Measurements from ENCODE around the gene SUCO. TPM values are rescaled to one million over a fixed set of nuclear protein-coding genes. Genes with fewer than 3 reads are reported as not detected.

The SUCO gene
- polyA plus RNA-seq, 1 donor (not counting 4 experiments of a cell fraction or from before 2014, with no cell fraction given): 13.8 TPM

DNA sequence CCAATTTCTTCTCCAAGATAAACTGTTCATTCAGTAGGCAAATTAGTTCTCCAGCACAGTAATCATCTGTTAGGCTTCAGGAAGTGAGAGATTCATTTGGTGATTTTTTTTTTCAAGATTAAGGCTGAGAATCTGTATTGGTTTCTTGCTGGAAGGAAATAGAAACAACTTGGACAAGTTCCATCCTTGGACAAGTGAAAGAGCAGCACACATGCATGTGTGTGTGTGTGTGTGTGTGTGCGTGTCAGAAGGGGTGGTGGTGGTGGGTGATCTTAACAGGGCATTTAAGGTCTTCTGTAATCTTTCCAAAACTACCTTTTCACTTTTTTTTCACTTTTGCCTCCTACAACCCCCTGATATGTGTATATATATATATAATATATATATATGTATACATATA, 15.9 kb upstream of the SUCO start:
- Histone ChIP-seq H3K9me1 (ENCODE audit: control insufficient read depth, extremely low read depth, insufficient read depth, low read length) (no peaks in the 10 kb centered on the region), H3K4me2 (ENCODE audit: control insufficient read depth, extremely low read depth, insufficient read depth, low read depth, low read length) (no peak overlapping the region), H3K27me3 (ENCODE audit: control insufficient read depth, extremely low read depth, insufficient read depth, low read length) (no peaks in the 10 kb centered on the region), H3K4me3 (ENCODE audit: control insufficient read depth in 2 of 3, extremely low read depth in 1 of 3, insufficient read depth in 2 of 3, low read depth in 1 of 3, low read length in 3 of 3) (no peak overlapping the region), H3K4me1 (ENCODE audit: control insufficient read depth, extremely low read depth, insufficient read depth, low read length) (peaks cover 11% of the 10 kb centered on the region), H3K79me2 (ENCODE audit: control insufficient read depth, insufficient read depth, low read length) (no peaks in the 10 kb centered on the region), H4K20me1 (ENCODE audit: control insufficient read depth, extremely low read depth, insufficient read depth, low read length) (no peaks in the 10 kb centered on the region), H3K27ac (ENCODE audit: control insufficient read depth, insufficient read depth, low read length) (no peak overlapping the region), H3K9ac (ENCODE audit: control insufficient read depth, extremely low read depth, insufficient read depth, low read length) (no peak overlapping the region), H2AFZ (ENCODE audit: control insufficient read depth, low read length) (no peak overlapping the region), H3K9me3 (ENCODE audit: control insufficient read depth, low read depth, low read length) (no peaks in the 10 kb centered on the region), H3K36me3 (ENCODE audit: control insufficient read depth in 2 of 2, extremely low read depth in 1 of 2, insufficient read depth in 2 of 2, low read length in 2 of 2) (no peaks in the 10 kb centered on the region)
- no peak for FAIRE-seq
- dilution Hi-C loops (cut with MboI; ENCODE audit: extremely low pct_ligation_motif_present, low sequenced_read_pairs): no loop called here
- DNase-seq (ENCODE audit: low read depth, low spot score): no peak
- TF ChIP-seq, protein P1, sequence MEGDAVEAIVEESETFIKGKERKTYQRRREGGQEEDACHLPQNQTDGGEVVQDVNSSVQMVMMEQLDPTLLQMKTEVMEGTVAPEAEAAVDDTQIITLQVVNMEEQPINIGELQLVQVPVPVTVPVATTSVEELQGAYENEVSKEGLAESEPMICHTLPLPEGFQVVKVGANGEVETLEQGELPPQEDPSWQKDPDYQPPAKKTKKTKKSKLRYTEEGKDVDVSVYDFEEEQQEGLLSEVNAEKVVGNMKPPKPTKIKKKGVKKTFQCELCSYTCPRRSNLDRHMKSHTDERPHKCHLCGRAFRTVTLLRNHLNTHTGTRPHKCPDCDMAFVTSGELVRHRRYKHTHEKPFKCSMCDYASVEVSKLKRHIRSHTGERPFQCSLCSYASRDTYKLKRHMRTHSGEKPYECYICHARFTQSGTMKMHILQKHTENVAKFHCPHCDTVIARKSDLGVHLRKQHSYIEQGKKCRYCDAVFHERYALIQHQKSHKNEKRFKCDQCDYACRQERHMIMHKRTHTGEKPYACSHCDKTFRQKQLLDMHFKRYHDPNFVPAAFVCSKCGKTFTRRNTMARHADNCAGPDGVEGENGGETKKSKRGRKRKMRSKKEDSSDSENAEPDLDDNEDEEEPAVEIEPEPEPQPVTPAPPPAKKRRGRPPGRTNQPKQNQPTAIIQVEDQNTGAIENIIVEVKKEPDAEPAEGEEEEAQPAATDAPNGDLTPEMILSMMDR (optimal IDR thresholded peaks at IDR 0.05 in 1 of 3, IDR thresholded peaks at IDR 0.05 in 1 of 3, conservative IDR thresholded peaks at IDR 0.05 in 1 of 3; ENCODE audit: extremely low read depth in 1 of 3, insufficient read depth in 2 of 3, low read length in 3 of 3): no peak
- no peak for TF ChIP-seq EZH2 (IDR thresholded peaks at IDR 0.05; ENCODE audit: low read length)

- Histone ChIP-seq H3K4me1 (ENCODE audit: control insufficient read depth, extremely low read depth, insufficient read depth, low read length) (peaks cover 11% of the 10 kb centered on the region), H4K20me1 (ENCODE audit: control insufficient read depth, extremely low read depth, insufficient read depth, low read length) (no peaks in the 10 kb centered on the region), H3K9me3 (ENCODE audit: control insufficient read depth, low read depth, low read length) (no peaks in the 10 kb centered on the region), H3K27me3 (ENCODE audit: control insufficient read depth, extremely low read depth, insufficient read depth, low read length) (no peaks in the 10 kb centered on the region), H2AFZ (ENCODE audit: control insufficient read depth, low read length) (no peak overlapping the region), H3K79me2 (ENCODE audit: control insufficient read depth, insufficient read depth, low read length) (no peaks in the 10 kb centered on the region), H3K4me3 (ENCODE audit: control insufficient read depth in 2 of 3, extremely low read depth in 1 of 3, insufficient read depth in 2 of 3, low read depth in 1 of 3, low read length in 3 of 3) (no peak overlapping the region), H3K4me2 (ENCODE audit: control insufficient read depth, extremely low read depth, insufficient read depth, low read depth, low read length) (no peak overlapping the region), H3K27ac (ENCODE audit: control insufficient read depth, insufficient read depth, low read length) (no peak overlapping the region), H3K9ac (ENCODE audit: control insufficient read depth, extremely low read depth, insufficient read depth, low read length) (no peak overlapping the region), H3K36me3 (ENCODE audit: control insufficient read depth in 2 of 2, extremely low read depth in 1 of 2, insufficient read depth in 2 of 2, low read length in 2 of 2) (no peaks in the 10 kb centered on the region), H3K9me1 (ENCODE audit: control insufficient read depth, extremely low read depth, insufficient read depth, low read length) (no peaks in the 10 kb centered on the region)
- FAIRE-seq (no peak), DNase-seq (ENCODE audit: low read depth, low spot score) (no peak)
- dilution Hi-C loops (cut with MboI; ENCODE audit: extremely low pct_ligation_motif_present, low sequenced_read_pairs): no loop called here
- TF ChIP-seq EZH2 (IDR thresholded peaks at IDR 0.05; ENCODE audit: low read length): no peak
- TF ChIP-seq, protein P1 (optimal IDR thresholded peaks at IDR 0.05 in 1 of 3, IDR thresholded peaks at IDR 0.05 in 1 of 3, conservative IDR thresholded peaks at IDR 0.05 in 1 of 3; ENCODE audit: extremely low read depth in 1 of 3, insufficient read depth in 2 of 3, low read length in 3 of 3): no peak
Observed at GRCh38 chr1:172517545-172517944, 15.4 kb upstream of the SUCO start.

Data from keratinocyte (primary cell).